Measurements from ENCODE around the gene SEC62.

GRCh38 chr3:170002879-170003278, 36.3 kb downstream of the SEC62 start:
- TF ChIP-seq POLR2A (IDR thresholded peaks at IDR 0.05) (no peak), EP300 (IDR thresholded peaks at IDR 0.05) (no peak)
- TF ChIP-seq, protein P1, sequence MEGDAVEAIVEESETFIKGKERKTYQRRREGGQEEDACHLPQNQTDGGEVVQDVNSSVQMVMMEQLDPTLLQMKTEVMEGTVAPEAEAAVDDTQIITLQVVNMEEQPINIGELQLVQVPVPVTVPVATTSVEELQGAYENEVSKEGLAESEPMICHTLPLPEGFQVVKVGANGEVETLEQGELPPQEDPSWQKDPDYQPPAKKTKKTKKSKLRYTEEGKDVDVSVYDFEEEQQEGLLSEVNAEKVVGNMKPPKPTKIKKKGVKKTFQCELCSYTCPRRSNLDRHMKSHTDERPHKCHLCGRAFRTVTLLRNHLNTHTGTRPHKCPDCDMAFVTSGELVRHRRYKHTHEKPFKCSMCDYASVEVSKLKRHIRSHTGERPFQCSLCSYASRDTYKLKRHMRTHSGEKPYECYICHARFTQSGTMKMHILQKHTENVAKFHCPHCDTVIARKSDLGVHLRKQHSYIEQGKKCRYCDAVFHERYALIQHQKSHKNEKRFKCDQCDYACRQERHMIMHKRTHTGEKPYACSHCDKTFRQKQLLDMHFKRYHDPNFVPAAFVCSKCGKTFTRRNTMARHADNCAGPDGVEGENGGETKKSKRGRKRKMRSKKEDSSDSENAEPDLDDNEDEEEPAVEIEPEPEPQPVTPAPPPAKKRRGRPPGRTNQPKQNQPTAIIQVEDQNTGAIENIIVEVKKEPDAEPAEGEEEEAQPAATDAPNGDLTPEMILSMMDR (IDR thresholded peaks at IDR 0.05) = no peak

Measured in suprapubic skin (tissue), 3 donors.